NB4 (cell line): Measurements from ENCODE around the gene OR4K14.

ENCODE experiments used
- DNase-seq: peaks from one replicate; pipeline ENCODE4 v3.0.0; 2010; ENCODE audit warnings: low read depth
- H3K4me3 ChIP-seq: one replicate; pipeline ENCODE4 v1.5.1; 2011; ENCODE audit warnings: mild to moderate bottlenecking, low read depth, low read length, moderate library complexity
- CTCF ChIP-seq: IDR thresholded peaks from one replicate; pipeline ENCODE4 v1.5.1; 2012; ENCODE audit warnings: low read depth, low read length
- MYC ChIP-seq: IDR thresholded peaks from 2 replicates; pipeline ENCODE4 v1.6.1; 2011; ENCODE audit warnings: low read depth, low read length
- POLR2A ChIP-seq: IDR thresholded peaks from 2 replicates; pipeline ENCODE4 v1.6.1; 2011; ENCODE audit warnings: mild to moderate bottlenecking; ENCODE audit not compliant: insufficient read length; ENCODE audit errors: extremely low read depth
- TF ChIP-seq, protein P1 (sequence below): IDR thresholded peaks from 2 replicates; pipeline ENCODE4 v1.6.1; 2011; ENCODE audit warnings: low read depth, low read length

The OR4K14 gene

DNA sequence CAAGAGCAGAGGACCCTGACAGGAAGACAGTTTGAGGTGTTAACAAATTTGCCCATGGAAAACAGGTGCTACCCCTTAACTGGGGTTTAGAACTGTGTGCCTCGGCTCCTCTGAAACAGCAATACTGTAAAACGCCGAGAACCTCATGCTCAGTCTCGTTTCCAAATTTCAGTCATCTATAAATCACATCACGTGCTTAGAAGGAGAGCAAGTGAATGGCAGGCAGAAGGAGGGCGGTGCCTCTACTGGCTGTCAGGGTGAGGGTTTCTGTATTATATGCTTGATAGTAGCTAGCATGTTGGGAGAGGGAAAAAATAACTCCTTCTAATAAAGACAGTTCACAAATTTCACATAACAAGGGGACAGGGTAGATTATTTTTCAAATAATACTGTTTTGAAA, 12.0 kb upstream of the OR4K14 start:
- TF ChIP-seq CTCF (no peak), POLR2A (no peak), MYC (no peak)
- TF ChIP-seq, protein P1, sequence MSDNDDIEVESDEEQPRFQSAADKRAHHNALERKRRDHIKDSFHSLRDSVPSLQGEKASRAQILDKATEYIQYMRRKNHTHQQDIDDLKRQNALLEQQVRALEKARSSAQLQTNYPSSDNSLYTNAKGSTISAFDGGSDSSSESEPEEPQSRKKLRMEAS = no peak
- H3K4me3 ChIP-seq = no peak overlapping the region
- no peak for DNase-seq

- no peak for TF ChIP-seq MYC
- no peak for TF ChIP-seq POLR2A
- TF ChIP-seq CTCF = no peak
- TF ChIP-seq, protein P1 = no peak
Measured at GRCh38 chr14:20008156-20008555, 11.0 kb downstream of the OR4K14 start.

DNA sequence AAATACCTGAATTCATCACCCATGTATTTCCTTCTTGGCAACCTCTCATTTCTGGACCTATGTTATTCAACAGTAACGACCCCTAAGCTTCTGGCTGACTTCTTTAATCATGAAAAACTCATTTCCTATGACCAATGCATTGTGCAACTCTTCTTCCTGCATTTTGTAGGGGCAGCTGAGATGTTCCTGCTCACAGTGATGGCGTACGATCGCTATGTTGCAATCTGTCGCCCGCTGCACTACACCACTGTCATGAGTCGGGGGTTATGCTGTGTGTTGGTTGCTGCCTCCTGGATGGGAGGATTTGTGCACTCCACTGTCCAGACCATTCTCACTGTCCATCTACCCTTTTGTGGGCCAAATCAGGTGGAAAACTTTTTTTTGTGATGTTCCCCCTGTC, 16.8 kb downstream of the OR4K14 start:
- no peak overlapping the region for H3K4me3 ChIP-seq
- DNase-seq = peak; percentile 85
- no peak for TF ChIP-seq CTCF
- TF ChIP-seq, protein P1 = no peak

More at GRCh38 chr14:20008156-20008555, 11.0 kb downstream of the OR4K14 start:
- H3K4me3 ChIP-seq = no peak overlapping the region
- no peak for DNase-seq

DNA sequence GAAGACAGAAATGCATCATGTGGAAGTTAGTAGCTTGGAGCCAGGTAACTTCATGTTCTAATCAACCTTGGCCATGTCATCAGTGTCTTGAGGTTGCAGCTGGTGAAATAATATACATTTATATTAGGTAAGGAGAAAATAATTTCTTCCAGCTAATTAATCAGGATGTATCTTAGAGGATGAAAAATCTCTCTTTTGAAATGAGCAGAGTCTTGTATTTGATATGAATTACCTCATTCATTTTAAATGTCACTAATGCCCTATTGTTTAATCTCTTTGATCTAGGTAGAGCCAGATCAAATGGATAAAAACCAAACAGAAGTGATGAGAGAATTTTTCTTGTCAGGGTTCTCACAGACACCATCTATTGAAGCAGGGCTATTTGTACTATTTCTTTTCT, 17.2 kb downstream of the OR4K14 start, which contains the start of gene OR4Q2:
Gene OR4Q2 (plus strand): TSS at position 301 of the 400 bp plus-strand sequence.
- TF ChIP-seq POLR2A = no peak
- TF ChIP-seq MYC = no peak
- TF ChIP-seq, protein P1 = no peak
- no peak for TF ChIP-seq CTCF
- no peak within 1 kb of the TSS for H3K4me3 ChIP-seq
- DNase-seq = no peak

- H3K4me3 ChIP-seq = no peak overlapping the region
- TF ChIP-seq, protein P1 = no peak
- TF ChIP-seq POLR2A (no peak), CTCF (no peak), MYC (no peak)
- DNase-seq = no peak
Measured at GRCh38 chr14:19993438-19993837, 25.7 kb downstream of the OR4K14 start.

GRCh38 chr14:19975291-19975690, 43.8 kb downstream of the OR4K14 start, which contains the start of gene OR4K15:
Gene OR4K15 (plus strand): TSS chr14:19975591. CDS start chr14:19975591, 0 bp downstream.
- TF ChIP-seq CTCF (no peak), MYC (no peak), POLR2A (no peak)
- TF ChIP-seq, protein P1 = no peak
- H3K4me3 ChIP-seq = no peak within 1 kb of the TSS
- DNase-seq = no peak
